ENCODE results near the gene THEM5. TPM values are rescaled to one million over a fixed set of nuclear protein-coding genes. Genes with fewer than 3 reads are reported as not detected.

The THEM5 gene
- total and polyA plus RNA-seq, 10 of the 15 experiments (the other 5 are each of a cell fraction or from before 2014, with no cell fraction given), result 0.16 TPM; not detected in 9

GRCh38 chr1:151838222-151839081 is 15.1 kb downstream of the THEM5 start (continued):
- TF ChIP-seq E4F1 (IDR thresholded peaks at IDR 0.05; ENCODE audit: borderline replicate concordance, partially characterized antibody) (no peak), SMARCA5 (IDR thresholded peaks at IDR 0.05) (0 out of 2 replicates have a peak, but pooled peaks have one; percentile 30), NBN (IDR thresholded peaks at IDR 0.05) (no peak), TCF12 (IDR thresholded peaks at IDR 0.05; ENCODE audit: low read depth, low read length) (peak; percentile 68; the same call in 1 of the 2 replicates), ZNF592 (IDR thresholded peaks at IDR 0.05) (no peak), ZBTB33 (IDR thresholded peaks at IDR 0.05) (no peak), CREB1 (IDR thresholded peaks at IDR 0.05; ENCODE audit: low read depth) (no peak), DPF2 (IDR thresholded peaks at IDR 0.05) (peak; percentile 89), PRDM15 (CRISPR knock-in tag; IDR thresholded peaks at IDR 0.05) (no peak), IKZF1 (conservative IDR thresholded peaks at IDR 0.05) (peak; percentile 93), BCL11A (IDR thresholded peaks at IDR 0.05; ENCODE audit: low read depth, low read length) (no peak), EGR1 (IDR thresholded peaks at IDR 0.05; ENCODE audit: borderline replicate concordance in 1 of 2, low read depth in 2 of 2, low read length in 2 of 2) (peak in 1 of 2 experiments; percentile 81; a peak in 2 of 3 replicates), TARDBP (IDR thresholded peaks at IDR 0.05; ENCODE audit: borderline replicate concordance) (no peak), SUZ12 (IDR thresholded peaks at IDR 0.05; ENCODE audit: unreplicated experiment) (peak; percentile 76), ESRRA (IDR thresholded peaks at IDR 0.05; ENCODE audit: low read length) (no peak), TCF3 (IDR thresholded peaks at IDR 0.05; ENCODE audit: borderline replicate concordance, insufficient read depth, low read depth, low read length) (peak; percentile 65; the same call in 1 of the 2 replicates), GATAD2B (conservative IDR thresholded peaks at IDR 0.05; ENCODE audit: low read depth) (peak; percentile 97), LARP7 (IDR thresholded peaks at IDR 0.05) (peak; percentile 56)

Measured in GM12878 (cell line).